Measurements from ENCODE around the gene HUNK.

The HUNK gene

DNA sequence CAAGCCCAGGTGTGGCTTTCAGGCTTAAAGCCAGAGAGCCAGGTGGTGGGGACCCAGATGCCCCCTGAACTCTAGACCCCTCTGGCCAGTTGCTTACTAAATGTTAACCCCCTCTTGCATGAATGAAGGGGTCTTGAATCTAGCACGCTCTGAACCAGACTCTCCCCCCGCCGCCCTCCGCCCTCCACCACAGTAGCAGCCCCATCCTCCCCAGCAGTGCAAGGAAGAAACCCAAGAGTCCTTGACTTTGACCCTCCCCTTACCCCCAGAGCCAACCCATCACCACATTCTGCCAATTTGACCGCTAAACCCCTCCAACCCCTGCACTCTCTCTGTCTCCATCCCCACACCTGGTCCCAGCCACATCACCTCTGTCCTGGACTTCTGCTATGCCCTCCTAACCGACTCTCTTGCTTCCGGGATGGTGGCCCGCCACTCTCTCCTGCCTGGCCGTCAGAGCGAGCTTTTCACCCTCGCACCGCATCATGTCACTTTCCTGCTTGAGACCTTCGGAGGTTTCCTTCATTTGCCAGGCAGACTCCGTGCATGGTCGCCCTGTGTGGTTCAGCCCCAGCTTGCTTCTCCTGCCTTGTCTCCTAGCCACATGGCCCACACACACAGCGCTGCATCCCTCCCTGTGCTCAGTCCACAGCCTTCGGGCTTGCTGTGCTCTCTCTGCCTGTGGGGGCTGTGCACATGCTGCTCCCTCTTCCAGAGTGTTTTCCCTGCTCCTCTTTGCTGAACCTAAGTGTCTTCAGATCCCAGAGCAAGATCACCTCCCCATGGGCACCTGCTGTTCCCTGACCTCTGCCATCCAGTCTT is 113.4 kb downstream of the HUNK start:
- TF ChIP-seq CTCF (IDR thresholded peaks at IDR 0.05): no peak
- H3K4me1 ChIP-seq (ENCODE audit: control insufficient read depth in 1 of 2, insufficient read depth in 1 of 2, low read depth in 1 of 2, low read length in 1 of 2): no peaks in the 10 kb centered on the region
- no peak overlapping the region for H3K27ac ChIP-seq
- H3K4me3 ChIP-seq (ENCODE audit: low read depth in 1 of 2, low read length in 1 of 2): no peak overlapping the region
- no peaks in the 10 kb centered on the region for H3K27me3 ChIP-seq
- no peaks in the 10 kb centered on the region for H3K9me3 ChIP-seq
- no peaks in the 10 kb centered on the region for H3K36me3 ChIP-seq

DNA sequence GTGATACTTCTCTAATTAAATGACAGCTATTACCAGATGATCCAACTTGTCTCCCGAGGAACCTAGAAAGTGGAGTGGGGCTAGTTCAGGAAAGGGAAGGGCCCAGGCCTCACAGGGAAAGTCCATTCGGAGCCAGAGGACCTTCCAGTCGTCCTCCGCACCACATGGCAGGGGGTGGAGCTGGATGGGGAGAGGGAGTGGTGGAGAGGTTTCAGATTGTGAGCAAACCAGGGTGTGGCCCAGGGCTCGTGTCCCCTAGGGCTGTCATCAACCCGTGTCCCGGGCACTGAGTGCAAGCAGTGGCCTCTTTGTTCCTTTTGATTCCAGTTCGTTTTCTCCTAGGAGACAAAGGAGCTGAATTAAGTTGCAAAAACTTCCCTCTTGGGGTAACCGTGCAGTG is 114.9 kb downstream of the HUNK start:
- no peak for TF ChIP-seq CTCF (IDR thresholded peaks at IDR 0.05)
- no peak overlapping the region for H3K27ac ChIP-seq
- H3K9me3 ChIP-seq: no peaks in the 10 kb centered on the region
- H3K27me3 ChIP-seq: no peaks in the 10 kb centered on the region
- H3K36me3 ChIP-seq: no peaks in the 10 kb centered on the region
- no peaks in the 10 kb centered on the region for H3K4me1 ChIP-seq (ENCODE audit: control insufficient read depth in 1 of 2, insufficient read depth in 1 of 2, low read depth in 1 of 2, low read length in 1 of 2)
- no peak overlapping the region for H3K4me3 ChIP-seq (ENCODE audit: low read depth in 1 of 2, low read length in 1 of 2)

DNA sequence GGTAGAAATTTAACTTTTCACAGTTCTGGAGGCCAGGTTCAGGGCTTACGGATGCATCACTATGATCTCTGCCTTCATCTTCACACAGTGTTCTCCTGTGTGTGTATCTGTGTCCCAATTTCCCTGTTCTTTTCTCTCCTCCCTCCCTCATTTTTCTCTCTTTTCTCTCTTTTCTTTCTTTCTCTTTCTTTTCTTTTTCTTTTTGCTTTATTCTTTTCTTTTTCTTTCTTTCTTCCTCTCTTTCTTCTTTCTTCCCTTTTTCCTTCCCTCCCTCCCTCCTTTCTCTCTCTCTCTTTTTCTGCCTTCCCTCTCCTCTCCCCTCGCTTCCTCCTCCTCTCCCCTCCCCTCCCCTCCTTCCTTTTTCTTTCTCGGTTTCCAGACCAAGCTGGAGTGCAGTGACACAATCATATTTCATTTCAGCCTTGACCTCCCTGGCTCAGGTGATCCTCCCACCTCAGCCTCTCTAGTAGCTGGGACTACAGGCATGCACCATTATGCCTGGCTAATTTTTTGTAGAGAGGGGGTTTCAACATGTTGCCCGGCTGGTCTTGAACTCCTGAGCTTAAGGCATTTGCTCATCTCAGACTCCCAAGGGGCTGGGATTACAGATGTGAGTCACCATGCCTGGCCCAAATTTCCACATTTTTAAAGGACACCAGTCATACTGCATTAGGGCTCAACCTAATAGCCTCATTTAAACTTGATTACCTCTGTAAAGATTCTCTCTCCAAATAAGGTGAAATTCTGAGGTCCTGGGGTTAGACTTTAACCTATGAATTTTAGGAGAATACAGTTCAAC is 115.9 kb downstream of the HUNK start:
- no peaks in the 10 kb centered on the region for H3K4me1 ChIP-seq (ENCODE audit: control insufficient read depth in 1 of 2, insufficient read depth in 1 of 2, low read depth in 1 of 2, low read length in 1 of 2)
- H3K4me3 ChIP-seq (ENCODE audit: low read depth in 1 of 2, low read length in 1 of 2): no peak overlapping the region
- H3K27ac ChIP-seq: no peak overlapping the region
- no peaks in the 10 kb centered on the region for H3K9me3 ChIP-seq
- TF ChIP-seq CTCF (IDR thresholded peaks at IDR 0.05): no peak
- no peaks in the 10 kb centered on the region for H3K27me3 ChIP-seq
- H3K36me3 ChIP-seq: no peaks in the 10 kb centered on the region

DNA sequence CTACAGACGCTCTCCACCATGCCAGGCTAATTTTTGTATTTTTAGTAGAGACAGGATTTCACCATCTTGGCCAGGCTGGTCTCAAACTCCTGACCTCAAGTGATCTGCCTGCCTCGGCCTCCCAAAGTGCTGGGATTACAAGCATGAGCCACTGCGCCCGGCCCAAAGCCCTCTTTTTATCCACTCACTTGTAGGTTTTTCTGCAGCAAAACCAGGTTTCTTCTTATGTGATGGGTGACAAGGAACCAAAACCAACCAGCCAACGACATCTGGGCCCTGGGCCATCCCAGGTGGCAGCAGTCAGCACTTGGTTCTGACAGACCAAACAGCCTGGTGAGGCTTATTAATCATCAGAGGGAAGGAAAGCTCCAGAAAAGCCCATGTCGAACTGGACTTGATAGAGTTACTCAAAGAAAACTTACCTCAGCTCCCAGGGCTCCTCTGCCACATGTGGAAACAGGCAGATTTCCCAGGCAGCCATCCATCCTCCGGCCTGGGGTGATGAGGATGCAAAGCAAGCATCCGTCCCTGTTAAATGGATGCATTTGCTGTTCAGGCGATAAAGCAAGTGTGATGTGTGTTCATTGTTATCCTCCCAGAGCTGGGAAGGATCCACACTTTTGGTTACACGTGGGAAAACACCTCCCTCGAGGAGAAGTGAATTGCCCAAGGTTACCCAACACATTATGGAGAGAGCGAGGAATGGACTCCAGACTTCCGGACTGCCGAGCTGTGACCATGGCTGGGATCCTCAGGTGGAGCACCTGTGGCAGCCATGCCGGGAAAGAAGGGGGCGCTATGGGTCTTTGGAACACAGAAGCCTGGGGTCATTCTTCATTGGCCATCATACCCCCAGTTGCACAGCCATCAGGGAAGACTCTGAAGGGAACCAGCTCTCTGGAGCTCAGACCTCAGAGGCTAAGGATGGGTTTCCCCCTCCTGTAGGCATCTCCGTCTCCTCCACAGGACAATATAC is 118.8 kb downstream of the HUNK start:
- no peaks in the 10 kb centered on the region for H3K4me1 ChIP-seq (ENCODE audit: control insufficient read depth in 1 of 2, insufficient read depth in 1 of 2, low read depth in 1 of 2, low read length in 1 of 2)
- no peak for TF ChIP-seq CTCF (IDR thresholded peaks at IDR 0.05)
- no peak overlapping the region for H3K4me3 ChIP-seq (ENCODE audit: low read depth in 1 of 2, low read length in 1 of 2)
- H3K36me3 ChIP-seq: no peaks in the 10 kb centered on the region
- no peak overlapping the region for H3K27ac ChIP-seq
- no peaks in the 10 kb centered on the region for H3K9me3 ChIP-seq
- no peaks in the 10 kb centered on the region for H3K27me3 ChIP-seq

DNA sequence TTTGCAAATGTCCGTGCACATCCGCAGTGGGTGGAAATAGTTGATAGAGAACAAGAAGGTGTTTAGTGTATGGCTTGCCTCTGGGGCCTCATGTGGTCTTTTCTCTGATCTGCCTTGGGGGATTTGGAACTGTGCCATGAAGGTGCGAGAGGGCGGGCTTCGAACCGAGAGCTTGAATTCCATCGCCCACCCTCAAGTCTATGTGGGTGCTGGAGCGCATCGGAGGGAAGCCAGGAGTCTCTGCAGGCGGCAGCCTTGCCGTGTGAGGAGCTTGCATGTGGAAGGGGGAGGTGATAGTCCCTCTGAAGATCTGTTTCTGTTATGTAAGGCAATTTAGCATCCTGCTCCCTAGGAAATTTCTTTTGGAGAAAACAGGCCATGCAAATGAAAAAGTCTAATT is 119.6 kb downstream of the HUNK start:
- Histone ChIP-seq H3K27ac (no peak overlapping the region), H3K4me3 (ENCODE audit: low read depth in 1 of 2, low read length in 1 of 2) (no peak overlapping the region), H3K4me1 (ENCODE audit: control insufficient read depth in 1 of 2, insufficient read depth in 1 of 2, low read depth in 1 of 2, low read length in 1 of 2) (no peaks in the 10 kb centered on the region), H3K27me3 (no peaks in the 10 kb centered on the region), H3K9me3 (no peaks in the 10 kb centered on the region), H3K36me3 (no peaks in the 10 kb centered on the region)
- no peak for TF ChIP-seq CTCF (IDR thresholded peaks at IDR 0.05)
